ENCODE measurements around the gene FRMPD2. TPM values are rescaled to one million over a fixed set of nuclear protein-coding genes. Genes with fewer than 3 reads are reported as not detected.
A peak's percentile ranks its signal among the peaks of the same experiment; 100 is the strongest.

Gene FRMPD2
- total and polyA plus RNA-seq, 4 donors: 1.8 to 26.7 (median 7.0) TPM

DNA sequence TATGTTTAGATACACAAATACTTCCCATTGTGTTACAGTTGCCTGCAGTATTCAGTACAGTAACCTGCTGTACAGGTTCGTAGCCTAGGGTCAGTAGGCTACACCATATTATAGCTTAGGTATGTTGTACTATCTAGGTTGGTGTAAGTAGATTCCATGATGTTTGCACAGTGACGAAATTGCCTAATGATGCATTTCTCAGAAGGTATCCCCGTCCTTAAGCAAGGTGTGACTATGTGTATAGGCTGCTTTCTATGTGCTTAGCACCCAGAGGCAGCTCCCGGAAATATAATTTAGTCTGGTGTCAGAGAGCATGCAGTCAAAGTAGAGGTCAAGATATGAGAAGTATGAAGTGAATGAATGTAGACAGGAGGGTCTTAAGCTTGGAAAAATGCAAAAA is 41.7 kb upstream of the FRMPD2 start:
- DNase-seq: no peak
- Histone ChIP-seq H3K9ac (ENCODE audit: insufficient read depth in 1 of 2, low read length in 2 of 2) (no peak overlapping the region), H3K27me3 (ENCODE audit: control insufficient read depth in 3 of 3, insufficient read depth in 3 of 3, low read length in 2 of 3) (no peaks in the 10 kb centered on the region), H3K4me1 (ENCODE audit: control insufficient read depth in 5 of 5, insufficient read depth in 5 of 5, low read length in 5 of 5) (peaks cover 0 to 28% (median 0%) of the 10 kb centered on the region in 5 donors), H3K27ac (ENCODE audit: low read depth in 1 of 2, low read length in 1 of 2) (no peak overlapping the region), H3K36me3 (ENCODE audit: control insufficient read depth in 4 of 4, insufficient read depth in 4 of 4, low read length in 4 of 4) (no peaks in the 10 kb centered on the region), H3K4me3 (no peak overlapping the region), H3K9me3 (ENCODE audit: control insufficient read depth in 4 of 4, insufficient read depth in 3 of 4, low read length in 3 of 4) (no peaks in the 10 kb centered on the region)
- 70 to 86% methylated on average over 4 of the region's 4 CpGs for WGBS, 2 donors
- TF ChIP-seq, protein P1, sequence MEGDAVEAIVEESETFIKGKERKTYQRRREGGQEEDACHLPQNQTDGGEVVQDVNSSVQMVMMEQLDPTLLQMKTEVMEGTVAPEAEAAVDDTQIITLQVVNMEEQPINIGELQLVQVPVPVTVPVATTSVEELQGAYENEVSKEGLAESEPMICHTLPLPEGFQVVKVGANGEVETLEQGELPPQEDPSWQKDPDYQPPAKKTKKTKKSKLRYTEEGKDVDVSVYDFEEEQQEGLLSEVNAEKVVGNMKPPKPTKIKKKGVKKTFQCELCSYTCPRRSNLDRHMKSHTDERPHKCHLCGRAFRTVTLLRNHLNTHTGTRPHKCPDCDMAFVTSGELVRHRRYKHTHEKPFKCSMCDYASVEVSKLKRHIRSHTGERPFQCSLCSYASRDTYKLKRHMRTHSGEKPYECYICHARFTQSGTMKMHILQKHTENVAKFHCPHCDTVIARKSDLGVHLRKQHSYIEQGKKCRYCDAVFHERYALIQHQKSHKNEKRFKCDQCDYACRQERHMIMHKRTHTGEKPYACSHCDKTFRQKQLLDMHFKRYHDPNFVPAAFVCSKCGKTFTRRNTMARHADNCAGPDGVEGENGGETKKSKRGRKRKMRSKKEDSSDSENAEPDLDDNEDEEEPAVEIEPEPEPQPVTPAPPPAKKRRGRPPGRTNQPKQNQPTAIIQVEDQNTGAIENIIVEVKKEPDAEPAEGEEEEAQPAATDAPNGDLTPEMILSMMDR (IDR thresholded peaks at IDR 0.05; ENCODE audit: control extremely low read depth, extremely low read depth): no peak
- ATAC-seq (ENCODE audit: insufficient read depth, low FRiP score): peak; percentile 53

DNA sequence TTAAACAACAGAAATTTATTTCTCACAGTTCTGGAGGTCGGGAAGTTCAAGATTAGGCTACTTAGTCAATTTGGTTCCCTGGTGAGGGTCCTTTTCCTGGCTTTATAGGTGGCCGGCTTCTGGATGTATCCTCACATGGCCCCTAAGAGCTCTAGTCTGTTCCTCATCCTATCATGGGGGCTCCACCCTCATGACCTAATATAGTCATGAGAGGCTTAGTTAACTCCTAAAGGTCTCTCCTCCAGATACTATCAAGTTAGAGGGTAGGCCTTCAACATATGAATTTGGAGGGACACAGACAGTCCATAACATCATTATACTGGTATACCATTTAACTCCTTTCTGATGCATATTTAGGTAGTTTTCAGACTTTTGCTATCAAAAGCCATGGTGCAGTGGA is 39.6 kb upstream of the FRMPD2 start:
- 96 to 98% methylated on average over 2 of the region's 2 CpGs for WGBS, 2 donors
- Histone ChIP-seq H3K9ac (ENCODE audit: insufficient read depth in 1 of 2, low read length in 2 of 2) (no peak overlapping the region), H3K4me1 (ENCODE audit: control insufficient read depth in 5 of 5, insufficient read depth in 5 of 5, low read length in 5 of 5) (peaks cover 0 to 43% (median 0%) of the 10 kb centered on the region in 5 donors), H3K27ac (ENCODE audit: low read depth in 1 of 2, low read length in 1 of 2) (no peak overlapping the region), H3K27me3 (ENCODE audit: control insufficient read depth in 3 of 3, insufficient read depth in 3 of 3, low read length in 2 of 3) (no peaks in the 10 kb centered on the region), H3K9me3 (ENCODE audit: control insufficient read depth in 4 of 4, insufficient read depth in 3 of 4, low read length in 3 of 4) (no peaks in the 10 kb centered on the region), H3K36me3 (ENCODE audit: control insufficient read depth in 4 of 4, insufficient read depth in 4 of 4, low read length in 4 of 4) (no peaks in the 10 kb centered on the region), H3K4me3 (no peak overlapping the region)
- TF ChIP-seq, protein P1 (IDR thresholded peaks at IDR 0.05; ENCODE audit: control extremely low read depth, extremely low read depth): no peak
- ATAC-seq (ENCODE audit: insufficient read depth, low FRiP score) (no peak), DNase-seq (no peak)

- 65 to 75% methylated on average over 2 of the region's 2 CpGs for WGBS, 2 donors
- no peaks in the 10 kb centered on the region for H3K36me3 ChIP-seq (ENCODE audit: control insufficient read depth in 4 of 4, insufficient read depth in 4 of 4, low read length in 4 of 4)
- H3K4me1 ChIP-seq (ENCODE audit: control insufficient read depth in 5 of 5, insufficient read depth in 5 of 5, low read length in 5 of 5): peaks cover 0 to 27% (median 13%) of the 10 kb centered on the region in 5 donors
- TF ChIP-seq, protein P1 (IDR thresholded peaks at IDR 0.05; ENCODE audit: control extremely low read depth, extremely low read depth): no peak
- no peaks in the 10 kb centered on the region for H3K9me3 ChIP-seq (ENCODE audit: control insufficient read depth in 4 of 4, insufficient read depth in 3 of 4, low read length in 3 of 4)
- DNase-seq (no peak), ATAC-seq (ENCODE audit: insufficient read depth, low FRiP score) (no peak)
- peak overlapping the region in 1 of 2 donors; percentile 9 for H3K27ac ChIP-seq (ENCODE audit: low read depth in 1 of 2, low read length in 1 of 2)
- H3K9ac ChIP-seq (ENCODE audit: insufficient read depth in 1 of 2, low read length in 2 of 2): no peak overlapping the region
- H3K27me3 ChIP-seq (ENCODE audit: control insufficient read depth in 3 of 3, insufficient read depth in 3 of 3, low read length in 2 of 3): no peaks in the 10 kb centered on the region
- H3K4me3 ChIP-seq: no peak overlapping the region
Measured at GRCh38 chr10:48309711-48310226, 35.3 kb upstream of the FRMPD2 start.

- no peaks in the 10 kb centered on the region for H3K9me3 ChIP-seq (ENCODE audit: control insufficient read depth in 4 of 4, insufficient read depth in 3 of 4, low read length in 3 of 4)
- TF ChIP-seq, protein P1 (IDR thresholded peaks at IDR 0.05; ENCODE audit: control extremely low read depth, extremely low read depth): no peak
- H3K27ac ChIP-seq (ENCODE audit: low read depth in 1 of 2, low read length in 1 of 2): no peak overlapping the region
- H3K9ac ChIP-seq (ENCODE audit: insufficient read depth in 1 of 2, low read length in 2 of 2): peak overlapping the region; percentile 73 to 93
- no peak overlapping the region for H3K4me3 ChIP-seq
- DNase-seq (no peak), ATAC-seq (ENCODE audit: insufficient read depth, low FRiP score) (no peak)
- WGBS, 2 donors: 18 to 23% methylated on average over 3 of the region's 3 CpGs
- peaks cover 0 to 27% (median 13%) of the 10 kb centered on the region in 5 donors for H3K4me1 ChIP-seq (ENCODE audit: control insufficient read depth in 5 of 5, insufficient read depth in 5 of 5, low read length in 5 of 5)
- no peaks in the 10 kb centered on the region for H3K36me3 ChIP-seq (ENCODE audit: control insufficient read depth in 4 of 4, insufficient read depth in 4 of 4, low read length in 4 of 4)
- no peaks in the 10 kb centered on the region for H3K27me3 ChIP-seq (ENCODE audit: control insufficient read depth in 3 of 3, insufficient read depth in 3 of 3, low read length in 2 of 3)
Measured at GRCh38 chr10:48307711-48308018, 33.2 kb upstream of the FRMPD2 start.
